Transverse colon (tissue), 4 donors: Measurements from ENCODE around the gene CDK14. TPM values are rescaled to one million over a fixed set of nuclear protein-coding genes. Genes with fewer than 3 reads are reported as not detected.

Source experiments
- DNase-seq: peaks from one replicate; pipeline ENCODE4 v3.0.0-alpha.2; 2019
- H3K27ac ChIP-seq, 4 donors: fragments of 200-600 bp; sonication (generic); 2 replicates each; pipeline ENCODE4 v1.5.1; 2016 to 2018; ENCODE audit warnings: inconsistent platforms in 4 of 4
- H3K27me3 ChIP-seq: fragments of 200-600 bp; sonication (generic); 2 replicates; pipeline ENCODE4 v1.5.1; 2017; ENCODE audit warnings: inconsistent platforms
- H3K36me3 ChIP-seq, 4 donors: fragments of 200-600 bp; sonication (generic); 2 replicates each; pipeline ENCODE4 v1.5.1; 2017 to 2019; ENCODE audit warnings: inconsistent platforms in 4 of 4
- H3K4me1 ChIP-seq, 4 donors: fragments of 200-600 bp; sonication (generic); 2 replicates each; pipeline ENCODE4 v1.5.1; 2017 to 2020; ENCODE audit warnings: inconsistent platforms in 4 of 4
- H3K4me3 ChIP-seq, 4 donors: fragments of 200-600 bp; sonication (generic); 1 replicate in 1 of 4; 2 replicates in 3 of 4; pipeline versions ENCODE4 v1.5.1 to v1.6.1; 2017 to 2019; ENCODE audit warnings: inconsistent platforms in 4 of 4
- H3K9me3 ChIP-seq, 2 donors: fragments of 200-600 bp; sonication (generic); 2 replicates each; pipeline ENCODE4 v1.5.1; 2017 to 2019; ENCODE audit warnings: inconsistent platforms in 2 of 2
- EP300 ChIP-seq: sonication (generic); formaldehyde crosslinking; IDR thresholded peaks from one replicate; pipeline ENCODE4 v1.6.1; 2017; ENCODE audit warnings: antibody characterized with exemption, low read depth
- POLR2A ChIP-seq: fragments of 450-650 bp; IDR thresholded peaks from one replicate; pipeline ENCODE4 v1.6.1; 2016; ENCODE audit warnings: antibody characterized with exemption, mild to moderate bottlenecking, moderate library complexity
- POLR2AphosphoS5 ChIP-seq, 3 donors: sonication (generic); formaldehyde crosslinking; IDR thresholded peaks; one replicate each; pipeline ENCODE4 v1.6.1; 2016; ENCODE audit warnings: antibody characterized with exemption in 3 of 3
- WGBS, 2 donors: methylation state at CpG; one replicate each; pipeline ENCODE4 v1.1.5; 2018; ENCODE audit warnings: low coverage in 1 of 2; 5-methylcytosine and 5-hydroxymethylcytosine counted together
- in situ Hi-C, 4 donors: fragments of 200-750 bp; cut with MboI; loops; one replicate each; pipeline versions ENCODE4 v1.15.0 to v1.15.1; 2017; ENCODE audit warnings: low sequenced_read_pairs in 3 of 4, low pct_ligation_motif_present in 1 of 4, low pct_unique_long_range_greater_than_20kb in 1 of 4
- intact Hi-C: fragments of 100-400 bp; cut with DNase I; formaldehyde crosslinking; loops from one replicate; pipeline ENCODE4 v1.15.1; 2023; ENCODE audit warnings: low total_unique reads
- total RNA-seq, 4 donors: library from RNA; depleted of rRNA; stranded (reverse); fragments of >200 nt; gene quantifications; one replicate each; pipeline ENCODE4 v1.1.0, GENCODE V29; 2016
- TF ChIP-seq, protein P1 (sequence below), 5 experiments: fragments of 200-600 bp in 3 of 5; fragments of 450-650 bp in 2 of 5; sonication (generic) in 3 of 5; IDR thresholded peaks; 1 replicate in 2 of 5; 2 replicates in 3 of 5; pipeline ENCODE4 v1.5.1; 2016 to 2017; ENCODE audit warnings: antibody characterized with exemption in 5 of 5, inconsistent platforms in 3 of 5, mild to moderate bottlenecking in 2 of 5, moderate library complexity in 1 of 5

The CDK14 gene
- total RNA-seq, 4 donors from 2014 or later = 0.40 to 15.4 (median 4.8) TPM

DNA sequence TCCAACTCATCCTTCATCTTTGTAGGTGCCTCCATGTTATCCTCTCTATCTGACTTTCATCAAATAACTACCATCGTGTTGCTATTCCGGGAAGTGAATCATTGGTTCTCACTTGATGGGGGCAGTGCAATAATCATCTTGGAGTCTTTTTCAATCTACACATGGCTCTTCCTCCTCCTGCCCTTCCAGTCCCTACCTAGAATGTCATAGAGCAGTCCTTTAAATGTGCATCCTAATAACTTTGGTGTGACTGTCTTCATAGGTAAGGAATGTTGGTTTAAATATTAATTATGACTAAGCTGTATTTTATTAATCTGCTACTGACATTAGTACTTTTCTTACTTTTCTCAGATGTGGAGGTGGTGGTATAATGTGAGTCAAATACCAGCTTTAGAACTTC lies 8.4 kb upstream of the CDK14 start:
- H3K27me3 ChIP-seq = no peaks in the 10 kb centered on the region
- no peak overlapping the region for H3K27ac ChIP-seq
- in situ Hi-C loops (loop anchor here in 1 of 4 donors (25.0 kb wide), 1 partner anchor 450 kb away; no protein-coding TSS in a partner anchor), intact Hi-C loops (no loop called here)
- no peaks in the 10 kb centered on the region for H3K9me3 ChIP-seq
- H3K4me1 ChIP-seq = no peaks in the 10 kb centered on the region
- no peak overlapping the region for H3K4me3 ChIP-seq
- DNase-seq = no peak
- TF ChIP-seq EP300 (no peak), POLR2AphosphoS5 (IDR thresholded peaks at IDR 0.05) (no peak), POLR2A (no peak)
- TF ChIP-seq, protein P1, sequence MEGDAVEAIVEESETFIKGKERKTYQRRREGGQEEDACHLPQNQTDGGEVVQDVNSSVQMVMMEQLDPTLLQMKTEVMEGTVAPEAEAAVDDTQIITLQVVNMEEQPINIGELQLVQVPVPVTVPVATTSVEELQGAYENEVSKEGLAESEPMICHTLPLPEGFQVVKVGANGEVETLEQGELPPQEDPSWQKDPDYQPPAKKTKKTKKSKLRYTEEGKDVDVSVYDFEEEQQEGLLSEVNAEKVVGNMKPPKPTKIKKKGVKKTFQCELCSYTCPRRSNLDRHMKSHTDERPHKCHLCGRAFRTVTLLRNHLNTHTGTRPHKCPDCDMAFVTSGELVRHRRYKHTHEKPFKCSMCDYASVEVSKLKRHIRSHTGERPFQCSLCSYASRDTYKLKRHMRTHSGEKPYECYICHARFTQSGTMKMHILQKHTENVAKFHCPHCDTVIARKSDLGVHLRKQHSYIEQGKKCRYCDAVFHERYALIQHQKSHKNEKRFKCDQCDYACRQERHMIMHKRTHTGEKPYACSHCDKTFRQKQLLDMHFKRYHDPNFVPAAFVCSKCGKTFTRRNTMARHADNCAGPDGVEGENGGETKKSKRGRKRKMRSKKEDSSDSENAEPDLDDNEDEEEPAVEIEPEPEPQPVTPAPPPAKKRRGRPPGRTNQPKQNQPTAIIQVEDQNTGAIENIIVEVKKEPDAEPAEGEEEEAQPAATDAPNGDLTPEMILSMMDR (IDR thresholded peaks at IDR 0.05) = no peak
- H3K36me3 ChIP-seq = no peaks in the 10 kb centered on the region
- WGBS, 2 donors = 94 to 95% methylated on average over 2 of the region's 2 CpGs

DNA sequence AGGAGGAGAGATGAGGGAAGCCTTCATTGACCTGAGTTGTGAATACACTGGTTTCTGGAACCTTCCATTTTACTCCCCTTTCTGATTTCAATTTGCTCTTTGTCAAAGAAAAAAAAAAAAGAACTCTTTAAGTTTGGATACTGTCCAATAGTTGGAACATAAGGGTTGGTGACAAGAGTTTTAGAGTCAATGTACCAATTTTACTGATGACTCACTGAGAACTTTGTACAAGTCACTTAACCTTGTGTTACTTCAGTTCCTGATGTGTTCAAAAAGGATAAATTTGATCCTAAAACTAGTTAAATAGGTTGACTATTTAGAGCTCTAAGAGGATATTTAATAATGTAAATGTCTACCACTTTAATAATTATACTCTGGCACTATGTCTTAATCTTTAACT lies 4.1 kb upstream of the CDK14 start:
- H3K36me3 ChIP-seq = no peaks in the 10 kb centered on the region
- intact Hi-C loops (no loop called here), in situ Hi-C loops (loop anchor here in 1 of 4 donors (25.0 kb wide), 1 partner anchor 445 kb away; no protein-coding TSS in a partner anchor)
- H3K4me3 ChIP-seq = no peak overlapping the region
- H3K27ac ChIP-seq = no peak overlapping the region
- H3K27me3 ChIP-seq = peaks cover 6% of the 10 kb centered on the region
- TF ChIP-seq POLR2AphosphoS5 (IDR thresholded peaks at IDR 0.05) = no peak
- no peak for TF ChIP-seq EP300
- TF ChIP-seq, protein P1 (IDR thresholded peaks at IDR 0.05) = no peak
- no peak for TF ChIP-seq POLR2A
- H3K4me1 ChIP-seq = peaks cover 0 to 15% (median 5%) of the 10 kb centered on the region in 4 donors
- DNase-seq = no peak
- no peaks in the 10 kb centered on the region for H3K9me3 ChIP-seq

- intact Hi-C loops = no loop called here
- no peak for TF ChIP-seq POLR2AphosphoS5 (IDR thresholded peaks at IDR 0.05)
- TF ChIP-seq, protein P1 (IDR thresholded peaks at IDR 0.05) = no peak
- TF ChIP-seq POLR2A = no peak
- no peak for TF ChIP-seq EP300
These were observed 2.9 kb upstream of the CDK14 start for GRCh38 chr7:90593205-90593604.

GRCh38 chr7:90594751-90595317 lies 1.3 kb upstream of the CDK14 start:
- TF ChIP-seq POLR2AphosphoS5 (IDR thresholded peaks at IDR 0.05) (no peak), EP300 (no peak), POLR2A (no peak)
- TF ChIP-seq, protein P1 (IDR thresholded peaks at IDR 0.05) = no peak
- WGBS, 2 donors = 47 to 54% methylated on average over 10 to 11 of the region's 11 CpGs
- no peaks in the 10 kb centered on the region for H3K9me3 ChIP-seq
- in situ Hi-C loops = loop anchor here in 1 of 4 donors (25.0 kb wide), 1 partner anchor 442 kb away; no protein-coding TSS in a partner anchor
- H3K4me3 ChIP-seq = no peak overlapping the region
- peak overlapping the region in 2 of 4 donors; percentile 79 to 80 for H3K27ac ChIP-seq
- intact Hi-C loops = no loop called here
- DNase-seq = no peak
- H3K36me3 ChIP-seq = no peaks in the 10 kb centered on the region
- H3K4me1 ChIP-seq = peaks cover 0 to 26% (median 7%) of the 10 kb centered on the region in 4 donors
- H3K27me3 ChIP-seq = peaks cover 19% of the 10 kb centered on the region

More at GRCh38 chr7:90593205-90593604, 2.9 kb upstream of the CDK14 start:
- DNase-seq = no peak
- H3K9me3 ChIP-seq = no peaks in the 10 kb centered on the region
- no peak overlapping the region for H3K4me3 ChIP-seq
- peaks cover 17% of the 10 kb centered on the region for H3K27me3 ChIP-seq
- H3K36me3 ChIP-seq = no peaks in the 10 kb centered on the region
- peaks cover 0 to 25% (median 7%) of the 10 kb centered on the region in 4 donors for H3K4me1 ChIP-seq
- in situ Hi-C loops = loop anchor here in 1 of 4 donors (25.0 kb wide), 1 partner anchor 444 kb away; no protein-coding TSS in a partner anchor
- H3K27ac ChIP-seq = no peak overlapping the region
